HG03469 (cell line): ENCODE data around the gene ACTMAP.
"Not testable (repeated sequence)": the region's sequence is repeated elsewhere in the genome, so short reads cannot be mapped to it uniquely, and the experiment has no call there.

ENCODE experiments used
- ATAC-seq: cut with Tn5 transposase; IDR thresholded peaks from one replicate; pipeline ENCODE4 v1.9.1; 2021; ENCODE audit warnings: mild to moderate bottlenecking, moderate library complexity, moderate number of reproducible peaks; ENCODE audit not compliant: unreplicated experiment

The ACTMAP gene

DNA sequence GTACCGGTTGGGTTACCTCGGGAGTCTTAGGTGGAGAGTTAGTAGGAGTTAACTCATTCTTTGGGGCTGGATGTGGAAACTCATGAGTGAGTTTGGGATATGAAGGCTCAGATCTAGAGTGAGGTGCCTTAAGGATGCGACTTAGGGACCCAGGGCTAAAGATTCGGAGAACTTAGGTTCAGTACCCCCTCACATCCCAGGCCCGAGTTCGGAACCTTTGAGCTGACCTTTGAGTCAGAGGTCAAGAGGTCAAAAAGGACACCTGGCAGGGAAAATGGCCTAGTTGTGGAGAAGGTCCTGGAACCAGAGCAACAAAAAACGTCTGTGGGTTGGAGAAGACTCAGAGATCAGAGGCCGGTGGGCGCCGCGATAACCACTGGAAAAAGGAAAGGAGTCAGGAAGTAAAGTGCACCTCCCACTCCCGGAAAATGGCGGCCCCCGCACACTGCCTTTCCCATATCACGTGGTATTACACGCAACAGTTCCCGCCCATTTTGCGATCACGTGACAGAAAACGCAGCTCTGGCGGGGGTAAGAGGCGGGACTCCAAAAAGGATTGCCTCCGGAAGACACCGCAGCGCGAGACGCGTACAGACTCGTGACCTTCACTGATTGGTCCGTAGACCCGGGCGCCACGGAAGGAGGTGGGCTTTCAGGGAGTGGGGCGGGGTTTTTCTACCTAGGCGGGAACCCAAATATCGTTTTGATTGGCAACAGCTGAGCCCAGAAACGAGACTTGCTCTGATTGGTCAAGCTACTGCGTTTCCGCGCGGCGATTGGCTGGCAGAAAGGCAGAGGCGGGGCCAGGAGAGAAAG lies at the start of gene ACTMAP:
Gene ACTMAP, minus strand, starts transcription at position 420 of the 816 bp plus-strand sequence. CDS start 674 bp downstream, outside the sequence.
- peak; percentile 67 for ATAC-seq

DNA sequence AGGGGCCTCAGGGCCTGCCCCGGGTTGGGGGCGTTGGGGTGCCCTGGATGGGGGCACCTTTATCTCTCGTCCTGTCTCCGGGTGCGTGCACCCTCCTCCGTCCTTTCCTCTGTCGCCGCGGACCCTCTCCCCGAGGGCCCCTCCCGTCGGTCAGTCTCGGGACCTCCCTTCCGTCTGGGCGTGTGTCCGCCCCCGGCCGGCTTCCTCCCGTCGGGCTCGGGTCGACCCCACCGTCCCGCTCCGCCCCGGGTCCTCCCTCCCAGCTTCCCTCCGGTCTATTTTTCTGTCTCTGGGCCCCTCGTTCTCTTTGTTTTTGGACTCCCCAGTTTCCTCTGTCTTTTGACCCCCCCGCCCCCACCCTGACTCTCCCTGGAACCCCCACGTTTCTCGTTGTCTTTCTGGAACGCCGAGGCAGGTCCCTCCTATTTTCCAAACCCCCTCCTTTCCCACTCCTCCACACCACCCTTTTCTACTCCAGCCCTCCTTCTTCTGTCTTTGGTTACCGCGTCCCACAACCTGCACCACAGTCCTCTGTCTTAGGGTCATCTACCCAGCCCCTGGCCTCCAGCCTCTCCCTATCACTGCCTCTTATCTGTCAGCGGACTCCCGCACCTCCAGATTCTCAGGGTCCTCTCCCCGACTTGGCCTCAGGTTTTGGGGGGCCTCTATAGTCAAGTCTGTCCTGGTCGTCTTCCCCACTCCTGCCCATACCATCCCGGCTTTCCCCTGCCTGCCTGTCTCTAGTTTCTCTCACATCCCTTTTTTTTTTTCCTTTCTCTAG lies 49.5 kb upstream of the ACTMAP start:
- no peak for ATAC-seq

GRCh38 chr19:40798683-40799557 lies 48.6 kb upstream of the ACTMAP start, which contains the start of gene EGLN2:
TSS of gene EGLN2 (plus strand) at chr19:40799191. CDS start at chr19:40800573, 1,382 bp downstream.
- ATAC-seq: peak; percentile 50

- ATAC-seq: peak; percentile 18
Measured at GRCh38 chr19:40797963-40798682, 47.8 kb upstream of the ACTMAP start.

GRCh38 chr19:40797166-40797962 lies 47.1 kb upstream of the ACTMAP start:
- no peak for ATAC-seq

DNA sequence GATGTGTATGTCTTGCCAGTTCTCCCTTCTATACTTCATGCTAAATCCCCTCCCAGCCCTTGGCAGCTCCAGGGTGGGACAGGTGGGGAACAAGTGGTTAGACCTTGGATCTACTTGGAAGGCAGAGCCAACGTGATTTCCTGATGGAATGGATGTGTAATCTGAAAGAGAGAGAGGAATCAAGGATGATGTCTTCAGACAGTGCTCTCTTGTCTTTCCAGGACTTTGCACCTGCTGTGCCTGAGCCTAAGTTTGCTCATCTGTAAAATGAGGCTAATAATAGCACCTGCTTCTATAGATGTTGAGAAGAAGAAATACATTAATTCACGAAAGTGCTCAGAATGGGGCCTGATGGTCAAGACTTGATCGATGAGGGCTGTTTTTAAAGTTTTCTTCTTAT lies 41.7 kb upstream of the ACTMAP start:
- ATAC-seq: no peak

DNA sequence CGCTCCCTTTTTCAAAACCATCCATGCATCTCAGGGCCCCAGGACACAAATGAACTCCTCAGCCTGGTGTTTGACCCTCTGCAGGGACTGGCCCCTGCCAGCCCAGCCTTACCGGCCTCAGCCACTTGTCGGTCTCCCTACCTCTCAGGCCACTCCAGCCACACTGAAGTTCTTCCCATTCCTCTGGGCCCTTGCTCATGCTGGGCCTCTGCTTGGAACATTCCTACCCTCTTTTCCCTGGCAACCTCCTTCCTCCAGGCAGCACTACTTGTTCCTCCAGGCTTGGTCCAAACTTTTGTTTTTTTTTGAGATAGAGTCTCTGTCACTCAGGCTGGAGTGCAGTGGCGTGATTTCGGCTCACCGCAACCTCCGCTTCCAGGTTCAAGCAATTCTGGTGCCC lies 41.1 kb upstream of the ACTMAP start:
- ATAC-seq: no peak

- ATAC-seq: no peak
Measured at GRCh38 chr19:40786060-40787037, 36.1 kb upstream of the ACTMAP start.

DNA sequence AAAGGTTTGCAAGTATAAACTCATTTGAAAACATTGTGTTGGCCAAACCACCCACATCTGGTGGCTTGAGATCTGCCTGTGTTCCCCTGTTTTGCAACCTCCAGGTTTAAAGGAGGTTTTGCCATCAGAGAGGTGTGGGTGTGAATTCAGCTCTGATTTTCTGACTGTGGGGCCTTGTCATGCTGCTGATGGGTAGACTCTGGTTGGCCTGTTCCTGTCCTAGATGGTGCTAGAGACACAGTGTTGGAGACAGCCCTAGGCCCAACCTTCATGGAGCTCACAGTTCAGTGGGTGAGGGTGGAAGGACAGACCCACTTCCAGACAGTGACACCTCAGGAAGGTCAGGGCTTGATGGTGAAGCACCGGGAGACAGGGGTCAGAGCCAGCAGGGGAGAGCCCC lies 35.2 kb upstream of the ACTMAP start:
- ATAC-seq: no peak

GRCh38 chr19:40784146-40784545 lies 33.9 kb upstream of the ACTMAP start:
- not testable (repeated sequence) for ATAC-seq

GRCh38 chr19:40783711-40784110 lies 33.4 kb upstream of the ACTMAP start:
- no peak for ATAC-seq

GRCh38 chr19:40781140-40781539 lies 30.9 kb upstream of the ACTMAP start:
- ATAC-seq: no peak

DNA sequence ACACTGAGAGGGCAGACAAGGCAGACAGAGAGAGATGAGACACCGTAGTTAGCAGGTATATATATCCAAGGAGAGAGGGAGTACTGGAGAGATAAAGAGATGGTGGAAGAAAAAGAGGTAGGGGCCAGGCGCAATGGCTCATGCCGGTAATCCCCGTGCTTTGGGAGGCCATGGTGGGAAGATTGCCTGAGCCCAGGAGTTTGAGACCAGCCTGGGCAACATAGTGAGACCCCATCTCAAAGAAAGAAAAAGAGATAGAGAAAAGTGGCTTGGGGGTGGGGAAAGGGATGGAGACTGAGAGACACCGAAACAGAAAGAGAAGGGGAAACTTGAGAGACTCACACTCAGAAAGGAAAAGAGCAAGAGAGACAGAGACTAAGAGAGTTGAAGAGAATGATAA lies 30.3 kb upstream of the ACTMAP start:
- no peak for ATAC-seq

DNA sequence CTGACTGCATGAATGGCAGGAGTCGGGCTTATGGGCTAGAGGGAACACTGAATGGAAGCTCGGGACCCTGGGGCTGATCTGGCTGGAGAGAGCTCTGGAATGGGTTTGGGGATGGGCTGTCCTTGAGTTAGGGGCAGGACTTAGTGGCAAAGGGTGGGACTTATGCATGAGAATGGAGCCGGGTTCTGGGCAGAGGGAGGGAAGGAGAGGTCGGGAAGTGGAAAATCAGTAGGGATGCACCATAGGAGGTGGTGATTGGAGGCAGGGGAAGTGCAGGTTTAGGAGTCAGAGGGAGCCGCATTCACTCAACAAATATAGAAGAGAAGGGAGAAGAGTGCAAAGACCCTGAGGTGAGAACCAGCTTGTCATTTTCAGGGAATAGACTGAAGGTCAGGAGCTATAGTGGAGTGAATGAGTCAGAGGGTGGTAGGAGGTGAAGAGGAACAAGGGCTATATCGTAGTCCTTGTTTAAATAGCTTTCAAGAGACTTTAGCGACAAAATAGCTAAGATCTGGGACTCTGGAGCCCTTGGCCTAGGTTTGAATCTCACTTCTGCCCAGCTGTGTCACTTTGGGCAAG lies 28.5 kb upstream of the ACTMAP start:
- no peak for ATAC-seq

DNA sequence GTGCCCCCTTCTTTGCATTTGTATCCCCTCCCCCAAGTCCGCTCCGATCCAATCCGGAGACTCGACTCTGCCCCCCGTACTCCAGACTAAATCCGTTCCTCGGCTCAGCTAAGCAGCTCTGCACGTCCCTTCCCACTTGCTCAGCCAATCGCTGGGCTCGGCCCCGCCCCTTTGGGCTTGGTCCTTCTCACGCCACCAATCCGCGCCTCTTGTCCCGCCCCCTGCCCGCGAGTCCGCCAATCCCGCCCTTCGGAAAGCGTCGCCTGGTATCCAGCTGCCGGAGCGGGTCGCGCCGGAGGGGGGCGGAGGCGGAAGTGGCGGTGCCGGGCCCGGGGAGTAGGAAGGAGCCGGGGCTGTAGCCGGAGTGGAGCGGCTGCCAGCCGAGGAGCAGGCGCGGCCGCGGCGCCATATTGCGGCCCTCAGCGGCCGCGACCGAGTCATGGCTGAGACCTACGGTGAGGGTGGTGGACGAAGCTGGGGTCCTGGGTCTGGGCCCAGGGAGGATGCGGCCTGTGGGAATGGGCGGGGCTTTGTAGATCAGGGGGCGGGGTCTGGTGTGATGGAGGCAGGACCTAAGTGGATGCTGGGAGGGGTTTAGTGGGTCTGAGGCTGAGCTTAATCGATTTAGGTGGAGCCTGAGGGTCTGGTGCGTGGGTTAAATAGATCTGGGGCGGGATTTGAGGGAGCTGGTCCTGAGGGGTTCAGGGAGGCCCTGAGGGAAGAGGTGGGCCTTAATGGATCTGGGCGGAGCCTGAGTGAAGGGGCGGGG lies 27.8 kb upstream of the ACTMAP start, which contains the start of gene RAB4B:
Gene RAB4B, plus strand, starts transcription at position 311 of the 769 bp plus-strand sequence. Its CDS starts 129 bp downstream, at position 440.
- peak; percentile 33 for ATAC-seq

- ATAC-seq: no peak
Measured at GRCh38 chr19:40777645-40777936, 27.3 kb upstream of the ACTMAP start.

GRCh38 chr19:40776932-40777644 lies 26.8 kb upstream of the ACTMAP start:
- ATAC-seq: peak; percentile 44
